ENCODE results near the gene STOM. TPM values are rescaled to one million over a fixed set of nuclear protein-coding genes. Genes with fewer than 3 reads are reported as not detected.

STOM gene
- total and polyA plus RNA-seq, 10 of the 15 experiments (the other 5 are each of a cell fraction or from before 2014, with no cell fraction given), result 6.7 to 47.4 (median 39.8) TPM

DNA sequence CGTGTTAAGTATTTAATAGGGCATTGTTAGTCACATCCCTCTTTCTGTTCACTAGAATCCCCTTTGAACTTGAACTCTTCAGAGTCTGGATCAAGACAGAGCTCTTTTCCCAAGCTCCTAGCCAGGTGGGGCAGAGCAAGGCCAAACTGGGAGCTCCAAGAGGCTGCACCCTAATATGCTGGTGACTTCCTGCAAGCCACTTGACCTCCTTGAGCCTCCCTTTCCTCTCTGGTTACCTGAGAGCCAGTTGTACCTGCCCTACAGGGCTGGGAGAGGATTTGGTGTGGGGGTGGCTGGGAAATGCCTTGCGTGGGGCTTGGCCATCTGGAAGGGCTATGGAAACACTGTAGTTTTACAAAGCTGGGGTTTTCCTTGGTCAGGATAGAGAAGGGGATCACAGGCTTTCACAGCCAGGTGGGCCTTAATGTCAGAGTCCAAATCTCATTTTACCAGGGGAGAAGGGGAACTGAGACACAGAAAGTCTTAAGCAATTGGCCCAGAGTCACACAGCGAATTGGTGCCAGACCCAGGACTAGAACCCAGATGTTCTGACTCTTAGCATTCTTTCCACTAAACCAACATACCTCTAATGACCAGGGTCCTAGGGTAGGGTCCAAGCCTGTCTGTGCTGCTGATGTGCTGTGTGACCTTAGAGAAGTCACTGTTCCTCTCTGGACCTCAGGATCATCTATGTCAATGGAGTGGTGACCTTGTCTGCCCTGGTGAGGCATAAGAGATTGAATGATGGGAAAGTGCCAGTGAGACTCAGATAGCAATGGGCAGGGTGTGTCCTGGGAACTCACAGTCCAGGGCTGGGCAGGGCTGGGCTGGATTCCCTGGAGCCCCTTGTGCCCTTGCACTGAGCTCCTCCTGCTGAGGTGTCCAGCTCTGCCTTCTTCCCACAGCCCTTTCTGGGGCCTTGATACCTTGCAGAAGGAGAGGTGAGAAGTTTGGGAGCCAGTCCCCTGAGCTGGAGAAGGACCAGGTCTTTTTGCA, 66.3 kb downstream of the STOM start (continued):
- TF ChIP-seq, protein P1, sequence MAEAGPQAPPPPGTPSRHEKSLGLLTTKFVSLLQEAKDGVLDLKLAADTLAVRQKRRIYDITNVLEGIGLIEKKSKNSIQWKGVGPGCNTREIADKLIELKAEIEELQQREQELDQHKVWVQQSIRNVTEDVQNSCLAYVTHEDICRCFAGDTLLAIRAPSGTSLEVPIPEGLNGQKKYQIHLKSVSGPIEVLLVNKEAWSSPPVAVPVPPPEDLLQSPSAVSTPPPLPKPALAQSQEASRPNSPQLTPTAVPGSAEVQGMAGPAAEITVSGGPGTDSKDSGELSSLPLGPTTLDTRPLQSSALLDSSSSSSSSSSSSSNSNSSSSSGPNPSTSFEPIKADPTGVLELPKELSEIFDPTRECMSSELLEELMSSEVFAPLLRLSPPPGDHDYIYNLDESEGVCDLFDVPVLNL (IDR thresholded peaks at IDR 0.05; ENCODE audit: low read depth, low read length), result no peak
- TF ChIP-seq CBFB (IDR thresholded peaks at IDR 0.05; ENCODE audit: low read depth) (no peak), SMC3 (IDR thresholded peaks at IDR 0.05; ENCODE audit: borderline replicate concordance, low read length) (no peak), BCL11A (IDR thresholded peaks at IDR 0.05; ENCODE audit: low read depth, low read length) (no peak), MTA3 (IDR thresholded peaks at IDR 0.05; ENCODE audit: borderline replicate concordance, low read length) (no peak)

DNA sequence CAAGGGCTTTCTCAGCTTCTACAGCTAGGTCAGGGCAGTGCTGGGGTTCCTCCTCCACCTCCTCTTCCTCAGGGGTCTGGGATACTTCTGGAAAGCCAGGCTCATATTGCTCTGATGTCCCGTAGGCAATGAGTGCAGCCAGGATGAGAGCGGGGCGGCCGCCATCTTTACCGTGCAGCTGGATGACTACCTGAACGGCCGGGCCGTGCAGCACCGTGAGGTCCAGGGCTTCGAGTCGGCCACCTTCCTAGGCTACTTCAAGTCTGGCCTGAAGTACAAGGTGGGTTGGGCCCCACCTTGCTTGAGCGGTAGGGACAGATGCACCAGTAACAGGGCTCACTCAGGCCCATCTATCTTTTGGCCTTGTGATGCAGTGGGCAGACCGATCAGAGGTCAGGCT, 67.3 kb downstream of the STOM start:
- H3K4me1 ChIP-seq (ENCODE audit: control insufficient read depth, insufficient read depth, low read length), result peaks cover 4% of the 10 kb centered on the region; the same call in 1 of the 2 replicates
- SMC1A ChIA-PET (ENCODE audit: uncharacterized antibody, unreplicated experiment), result no interaction called here

More for the DNA sequence above, 67.3 kb downstream of the STOM start:
- ChIA-PET RAD21 (ENCODE audit: unreplicated experiment) (no interaction called here), POLR2A (no interaction called here), CTCF (no interaction called here)
- Histone ChIP-seq H3K27ac (ENCODE audit: control insufficient read depth, insufficient read depth) (no peak overlapping the region), H3K79me2 (ENCODE audit: control insufficient read depth, insufficient read depth, low read length) (no peaks in the 10 kb centered on the region), H3K36me3 (ENCODE audit: control insufficient read depth in 2 of 2, insufficient read depth in 2 of 2, low read length in 1 of 2) (no peaks in the 10 kb centered on the region; a peak in 1 of 4 replicates), H3K4me3 (no peak overlapping the region), H4K20me1 (ENCODE audit: control insufficient read depth, insufficient read depth) (no peaks in the 10 kb centered on the region), H3K9me3 (replicated peaks; ENCODE audit: control insufficient read depth, insufficient read depth, low read length) (no peaks in the 10 kb centered on the region), H2AFZ (ENCODE audit: control insufficient read depth, low read depth, low read length) (no peak overlapping the region), H3K4me2 (ENCODE audit: control insufficient read depth, insufficient read depth) (no peak overlapping the region), H3K27me3 (replicated peaks in 1 of 2; ENCODE audit: control insufficient read depth in 2 of 2, insufficient read depth in 2 of 2, low read length in 1 of 2) (no peaks in the 10 kb centered on the region), H3K9ac (ENCODE audit: control insufficient read depth, insufficient read depth, low read length) (no peak overlapping the region)
- FAIRE-seq, result no peak
- in situ Hi-C loops (cut with MboI), result no loop called here
- ATAC-seq, result no peak
- intact Hi-C loops (cut with micrococcal nuclease; ENCODE audit: unreplicated experiment), result no loop called here
- TF ChIP-seq ZSCAN29 (IDR thresholded peaks at IDR 0.05), result no peak
- TF ChIP-seq, protein P2, sequence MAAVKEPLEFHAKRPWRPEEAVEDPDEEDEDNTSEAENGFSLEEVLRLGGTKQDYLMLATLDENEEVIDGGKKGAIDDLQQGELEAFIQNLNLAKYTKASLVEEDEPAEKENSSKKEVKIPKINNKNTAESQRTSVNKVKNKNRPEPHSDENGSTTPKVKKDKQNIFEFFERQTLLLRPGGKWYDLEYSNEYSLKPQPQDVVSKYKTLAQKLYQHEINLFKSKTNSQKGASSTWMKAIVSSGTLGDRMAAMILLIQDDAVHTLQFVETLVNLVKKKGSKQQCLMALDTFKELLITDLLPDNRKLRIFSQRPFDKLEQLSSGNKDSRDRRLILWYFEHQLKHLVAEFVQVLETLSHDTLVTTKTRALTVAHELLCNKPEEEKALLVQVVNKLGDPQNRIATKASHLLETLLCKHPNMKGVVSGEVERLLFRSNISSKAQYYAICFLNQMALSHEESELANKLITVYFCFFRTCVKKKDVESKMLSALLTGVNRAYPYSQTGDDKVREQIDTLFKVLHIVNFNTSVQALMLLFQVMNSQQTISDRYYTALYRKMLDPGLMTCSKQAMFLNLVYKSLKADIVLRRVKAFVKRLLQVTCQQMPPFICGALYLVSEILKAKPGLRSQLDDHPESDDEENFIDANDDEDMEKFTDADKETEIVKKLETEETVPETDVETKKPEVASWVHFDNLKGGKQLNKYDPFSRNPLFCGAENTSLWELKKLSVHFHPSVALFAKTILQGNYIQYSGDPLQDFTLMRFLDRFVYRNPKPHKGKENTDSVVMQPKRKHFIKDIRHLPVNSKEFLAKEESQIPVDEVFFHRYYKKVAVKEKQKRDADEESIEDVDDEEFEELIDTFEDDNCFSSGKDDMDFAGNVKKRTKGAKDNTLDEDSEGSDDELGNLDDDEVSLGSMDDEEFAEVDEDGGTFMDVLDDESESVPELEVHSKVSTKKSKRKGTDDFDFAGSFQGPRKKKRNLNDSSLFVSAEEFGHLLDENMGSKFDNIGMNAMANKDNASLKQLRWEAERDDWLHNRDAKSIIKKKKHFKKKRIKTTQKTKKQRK (IDR thresholded peaks at IDR 0.05; ENCODE audit: low read depth, low read length), result no peak
- TF ChIP-seq RAD21 (IDR thresholded peaks at IDR 0.05; ENCODE audit: insufficient read depth, low read depth, low read length), result no peak
- TF ChIP-seq, protein P3, sequence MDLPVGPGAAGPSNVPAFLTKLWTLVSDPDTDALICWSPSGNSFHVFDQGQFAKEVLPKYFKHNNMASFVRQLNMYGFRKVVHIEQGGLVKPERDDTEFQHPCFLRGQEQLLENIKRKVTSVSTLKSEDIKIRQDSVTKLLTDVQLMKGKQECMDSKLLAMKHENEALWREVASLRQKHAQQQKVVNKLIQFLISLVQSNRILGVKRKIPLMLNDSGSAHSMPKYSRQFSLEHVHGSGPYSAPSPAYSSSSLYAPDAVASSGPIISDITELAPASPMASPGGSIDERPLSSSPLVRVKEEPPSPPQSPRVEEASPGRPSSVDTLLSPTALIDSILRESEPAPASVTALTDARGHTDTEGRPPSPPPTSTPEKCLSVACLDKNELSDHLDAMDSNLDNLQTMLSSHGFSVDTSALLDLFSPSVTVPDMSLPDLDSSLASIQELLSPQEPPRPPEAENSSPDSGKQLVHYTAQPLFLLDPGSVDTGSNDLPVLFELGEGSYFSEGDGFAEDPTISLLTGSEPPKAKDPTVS (IDR thresholded peaks at IDR 0.05; ENCODE audit: low read depth, low read length), result no peak
- TF ChIP-seq, protein P4, sequence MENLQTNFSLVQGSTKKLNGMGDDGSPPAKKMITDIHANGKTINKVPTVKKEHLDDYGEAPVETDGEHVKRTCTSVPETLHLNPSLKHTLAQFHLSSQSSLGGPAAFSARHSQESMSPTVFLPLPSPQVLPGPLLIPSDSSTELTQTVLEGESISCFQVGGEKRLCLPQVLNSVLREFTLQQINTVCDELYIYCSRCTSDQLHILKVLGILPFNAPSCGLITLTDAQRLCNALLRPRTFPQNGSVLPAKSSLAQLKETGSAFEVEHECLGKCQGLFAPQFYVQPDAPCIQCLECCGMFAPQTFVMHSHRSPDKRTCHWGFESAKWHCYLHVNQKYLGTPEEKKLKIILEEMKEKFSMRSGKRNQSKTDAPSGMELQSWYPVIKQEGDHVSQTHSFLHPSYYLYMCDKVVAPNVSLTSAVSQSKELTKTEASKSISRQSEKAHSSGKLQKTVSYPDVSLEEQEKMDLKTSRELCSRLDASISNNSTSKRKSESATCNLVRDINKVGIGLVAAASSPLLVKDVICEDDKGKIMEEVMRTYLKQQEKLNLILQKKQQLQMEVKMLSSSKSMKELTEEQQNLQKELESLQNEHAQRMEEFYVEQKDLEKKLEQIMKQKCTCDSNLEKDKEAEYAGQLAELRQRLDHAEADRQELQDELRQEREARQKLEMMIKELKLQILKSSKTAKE (IDR thresholded peaks at IDR 0.05; ENCODE audit: low read depth, poor library complexity, severe bottlenecking), result no peak
- DNase-seq (ENCODE audit: low read depth, low spot score), result no peak
- 85% methylated on average over 13 of the region's 13 CpGs for WGBS (ENCODE audit: insufficient coverage, insufficient replicate concordance, low lambda C conversion rate, missing lambda C conversion rate)
- BruUV-seq (replicated peaks), result no TSS peak

Measured in GM12878 (cell line).